Measurements from ENCODE around the gene COPS3. TPM values are rescaled to one million over a fixed set of nuclear protein-coding genes. Genes with fewer than 3 reads are reported as not detected.

Gene COPS3
- total RNA-seq, 2 donors from 2014 or later = 52.6 to 79.6 TPM

GRCh38 chr17:17216776-17217175, 64.3 kb downstream of the COPS3 start:
- H3K4me3 ChIP-seq = no peak overlapping the region
- H3K27ac ChIP-seq = no peak overlapping the region
- DNase-seq (ENCODE audit: low spot score) = no peak
- H3K4me1 ChIP-seq (replicated peaks) = no peaks in the 10 kb centered on the region
- intact Hi-C loops (cut with DNase I) = no loop called here
- TF ChIP-seq POLR2AphosphoS5 (IDR thresholded peaks at IDR 0.05) (no peak), CTCF (IDR thresholded peaks at IDR 0.05) (no peak), POLR2A (IDR thresholded peaks at IDR 0.05) (no peak)
- peaks cover 19 to 56% of the 10 kb centered on the region in 2 donors for H3K36me3 ChIP-seq
- no peaks in the 10 kb centered on the region for H3K27me3 ChIP-seq (replicated peaks; ENCODE audit: insufficient read depth)
- 73% methylated on average over 16 of the region's 16 CpGs for WGBS
- no peaks in the 10 kb centered on the region for H3K9me3 ChIP-seq

GRCh38 chr17:17216236-17216635, 64.8 kb downstream of the COPS3 start:
- DNase-seq (ENCODE audit: low spot score) = no peak
- no peak overlapping the region for H3K4me3 ChIP-seq
- H3K9me3 ChIP-seq = no peaks in the 10 kb centered on the region
- 88% methylated on average over 17 of the region's 17 CpGs for WGBS
- peaks cover 19 to 51% of the 10 kb centered on the region in 2 donors for H3K36me3 ChIP-seq
- TF ChIP-seq POLR2A (IDR thresholded peaks at IDR 0.05) (no peak), POLR2AphosphoS5 (IDR thresholded peaks at IDR 0.05) (no peak), CTCF (IDR thresholded peaks at IDR 0.05) (no peak)
- H3K27ac ChIP-seq = no peak overlapping the region
- H3K27me3 ChIP-seq (replicated peaks; ENCODE audit: insufficient read depth) = no peaks in the 10 kb centered on the region
- no peaks in the 10 kb centered on the region for H3K4me1 ChIP-seq (replicated peaks)
- intact Hi-C loops (cut with DNase I) = no loop called here

- H3K9me3 ChIP-seq = no peaks in the 10 kb centered on the region
- TF ChIP-seq POLR2AphosphoS5 (IDR thresholded peaks at IDR 0.05) (no peak), CTCF (IDR thresholded peaks at IDR 0.05) (no peak), POLR2A (IDR thresholded peaks at IDR 0.05) (no peak)
- peaks cover 14 to 46% of the 10 kb centered on the region in 2 donors for H3K36me3 ChIP-seq
- 83% methylated on average over 8 of the region's 8 CpGs for WGBS
- H3K4me1 ChIP-seq (replicated peaks) = no peaks in the 10 kb centered on the region
- no peaks in the 10 kb centered on the region for H3K27me3 ChIP-seq (replicated peaks; ENCODE audit: insufficient read depth)
- intact Hi-C loops (cut with DNase I) = no loop called here
- no peak overlapping the region for H3K27ac ChIP-seq
- no peak for DNase-seq (ENCODE audit: low spot score)
- no peak overlapping the region for H3K4me3 ChIP-seq
These were observed 65.5 kb downstream of the COPS3 start for GRCh38 chr17:17215575-17215974.

GRCh38 chr17:17214646-17215436, 66.2 kb downstream of the COPS3 start:
- no peaks in the 10 kb centered on the region for H3K27me3 ChIP-seq (replicated peaks; ENCODE audit: insufficient read depth)
- no peak overlapping the region for H3K4me3 ChIP-seq
- WGBS = 86% methylated on average over 27 of the region's 27 CpGs
- DNase-seq (ENCODE audit: low spot score) = no peak
- no peak overlapping the region for H3K27ac ChIP-seq
- TF ChIP-seq POLR2A (IDR thresholded peaks at IDR 0.05) (no peak), CTCF (IDR thresholded peaks at IDR 0.05) (no peak), POLR2AphosphoS5 (IDR thresholded peaks at IDR 0.05) (no peak)
- intact Hi-C loops (cut with DNase I) = no loop called here
- H3K9me3 ChIP-seq = no peaks in the 10 kb centered on the region
- no peaks in the 10 kb centered on the region for H3K4me1 ChIP-seq (replicated peaks)
- peaks cover 13 to 39% of the 10 kb centered on the region in 2 donors for H3K36me3 ChIP-seq

GRCh38 chr17:17213775-17214174, 67.3 kb downstream of the COPS3 start:
- peaks cover 9 to 33% of the 10 kb centered on the region in 2 donors for H3K36me3 ChIP-seq
- DNase-seq (ENCODE audit: low spot score) = no peak
- 67% methylated on average over 10 of the region's 10 CpGs for WGBS
- H3K4me3 ChIP-seq = no peak overlapping the region
- intact Hi-C loops (cut with DNase I) = no loop called here
- H3K27ac ChIP-seq = no peak overlapping the region
- no peaks in the 10 kb centered on the region for H3K9me3 ChIP-seq
- TF ChIP-seq POLR2AphosphoS5 (IDR thresholded peaks at IDR 0.05) = no peak
- TF ChIP-seq POLR2A (IDR thresholded peaks at IDR 0.05) = no peak
- no peak for TF ChIP-seq CTCF (IDR thresholded peaks at IDR 0.05)
- no peaks in the 10 kb centered on the region for H3K4me1 ChIP-seq (replicated peaks)
- no peaks in the 10 kb centered on the region for H3K27me3 ChIP-seq (replicated peaks; ENCODE audit: insufficient read depth)
